CD4-positive, alpha-beta T cell treated with Interferon alpha-2 for 1 hour (primary cell): ENCODE measurements around the gene B4GALT7.
A peak's percentile ranks its signal among the peaks of the same experiment; 100 is the strongest.
"Not testable (repeated sequence)": the region's sequence is repeated elsewhere in the genome, so short reads cannot be mapped to it uniquely, and the experiment has no call there.

Experiments
- DNase-seq, 2 donors: peaks; one replicate each; pipeline ENCODE4 v3.0.0-alpha.2; 2020 to 2022

B4GALT7 gene, protein sequence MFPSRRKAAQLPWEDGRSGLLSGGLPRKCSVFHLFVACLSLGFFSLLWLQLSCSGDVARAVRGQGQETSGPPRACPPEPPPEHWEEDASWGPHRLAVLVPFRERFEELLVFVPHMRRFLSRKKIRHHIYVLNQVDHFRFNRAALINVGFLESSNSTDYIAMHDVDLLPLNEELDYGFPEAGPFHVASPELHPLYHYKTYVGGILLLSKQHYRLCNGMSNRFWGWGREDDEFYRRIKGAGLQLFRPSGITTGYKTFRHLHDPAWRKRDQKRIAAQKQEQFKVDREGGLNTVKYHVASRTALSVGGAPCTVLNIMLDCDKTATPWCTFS

DNA sequence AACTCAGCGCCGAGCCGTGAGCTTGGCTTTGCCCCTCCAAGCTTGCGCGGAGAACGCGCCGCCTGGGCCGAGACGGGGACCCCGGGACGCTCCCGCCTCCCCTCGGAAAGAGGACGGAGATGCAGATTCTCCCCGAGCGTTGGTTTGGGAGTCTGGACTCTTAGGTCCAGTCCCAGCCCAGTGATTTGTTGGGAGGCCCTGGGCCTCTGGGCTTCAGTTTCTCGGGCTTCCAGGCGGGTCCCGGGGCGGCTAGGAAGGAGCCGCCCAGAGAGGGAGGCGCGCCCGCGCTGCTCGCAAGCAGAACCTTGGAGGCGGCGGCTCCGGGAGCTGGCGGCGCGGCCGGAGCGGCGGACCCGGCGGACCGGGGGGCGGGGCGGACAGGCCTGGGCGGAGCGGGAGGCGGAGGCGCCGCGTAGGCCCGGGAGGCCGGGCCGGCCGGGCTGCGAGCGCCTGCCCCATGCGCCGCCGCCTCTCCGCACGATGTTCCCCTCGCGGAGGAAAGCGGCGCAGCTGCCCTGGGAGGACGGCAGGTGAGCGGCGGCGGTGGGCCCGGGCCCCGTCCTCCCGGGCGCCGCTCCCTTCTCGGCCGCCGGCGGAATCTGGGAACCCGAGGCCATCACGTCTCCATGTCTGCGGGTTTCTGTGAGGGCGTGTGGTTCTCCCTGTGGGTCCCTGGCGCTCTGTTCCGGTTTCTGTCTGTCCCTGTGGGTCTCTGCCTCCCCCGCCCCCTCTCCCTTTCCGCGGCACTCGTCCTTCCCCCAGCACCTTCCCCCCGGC, at the start of gene B4GALT7:
Gene B4GALT7, plus strand, starts transcription at position 402 of the 777 bp plus-strand sequence. Its CDS starts 79 bp downstream, at position 481.
- peak; percentile 78 to 84 for DNase-seq

GRCh38 chr5:177552839-177553455, 47.0 kb upstream of the B4GALT7 start:
- no peak for DNase-seq

GRCh38 chr5:177553671-177554429, 46.1 kb upstream of the B4GALT7 start:
- peak in 1 of 2 donors; percentile 36 for DNase-seq

DNA sequence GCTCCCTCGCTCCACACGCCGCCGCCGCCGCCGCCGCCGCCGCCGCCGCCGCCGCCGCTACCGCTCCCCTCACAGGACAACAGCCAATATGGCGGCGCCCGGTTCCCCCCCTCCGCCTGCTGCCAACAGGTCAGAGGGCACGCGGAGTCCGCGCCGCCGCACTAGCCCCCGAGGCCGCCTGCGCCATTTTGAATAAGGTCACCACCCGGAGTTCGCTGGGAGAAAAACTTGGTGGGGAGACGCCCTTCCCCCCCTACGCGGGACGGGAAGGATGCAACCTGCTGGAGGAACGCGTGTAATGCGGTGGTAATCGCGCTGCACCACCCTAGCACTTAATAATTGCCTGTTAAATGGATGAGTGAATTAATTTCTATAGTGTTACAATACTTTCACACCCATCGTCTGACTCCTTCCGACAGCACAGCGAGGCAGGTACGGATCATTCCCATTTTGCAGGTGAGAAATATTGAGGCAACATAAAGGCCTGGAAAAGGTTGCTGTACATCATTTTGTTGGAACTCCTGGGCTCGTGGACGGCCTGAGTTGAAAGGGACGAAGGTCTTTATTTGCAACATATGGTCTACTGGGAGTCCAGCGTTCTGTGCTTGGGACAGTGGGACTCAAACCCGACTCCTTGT, 45.3 kb upstream of the B4GALT7 start, which contains the start of gene FAM193B:
Gene FAM193B, minus strand, starts transcription at position 90 of the 638 bp plus-strand sequence. CDS start 105 bp downstream, outside the sequence.
- peak; percentile 94 to 96 for DNase-seq

DNA sequence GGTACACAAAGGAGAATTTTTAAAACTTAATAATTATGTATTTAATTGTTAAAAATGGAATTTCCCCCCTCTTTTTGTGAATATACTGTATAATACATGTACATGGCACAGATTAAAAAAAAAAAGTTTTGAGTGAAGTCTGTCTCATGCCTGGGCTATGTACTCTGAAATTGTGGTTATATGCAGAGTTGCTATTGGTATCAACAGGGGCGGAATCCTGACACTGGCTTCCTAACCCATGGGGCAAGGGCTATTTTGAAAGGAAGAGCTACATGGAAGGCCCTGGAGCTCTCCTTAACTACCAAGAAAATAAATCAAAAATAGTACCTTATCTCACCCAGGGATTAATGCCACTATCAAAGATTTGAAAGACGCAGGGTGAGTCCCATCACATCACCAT, 44.7 kb upstream of the B4GALT7 start:
- DNase-seq: no peak

DNA sequence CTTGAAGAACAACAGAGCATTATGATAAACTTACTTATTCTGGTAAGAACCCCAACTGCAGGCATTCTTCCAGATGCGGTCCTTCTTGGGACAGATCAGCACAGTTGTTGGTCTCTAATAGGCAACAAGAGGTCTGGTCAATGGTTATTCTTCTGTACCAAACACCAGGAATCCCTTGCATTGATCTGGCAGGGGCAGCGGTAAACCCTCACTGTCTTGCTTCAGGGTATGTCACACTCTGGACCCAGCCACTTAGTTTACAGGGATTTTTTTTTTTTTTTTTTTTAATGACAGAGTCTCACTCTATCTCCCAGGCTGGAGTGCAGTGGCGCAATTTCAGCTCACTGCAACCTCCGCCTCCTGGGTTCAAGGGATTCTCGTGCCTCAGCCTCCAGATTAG, 44.3 kb upstream of the B4GALT7 start:
- DNase-seq: no peak

DNA sequence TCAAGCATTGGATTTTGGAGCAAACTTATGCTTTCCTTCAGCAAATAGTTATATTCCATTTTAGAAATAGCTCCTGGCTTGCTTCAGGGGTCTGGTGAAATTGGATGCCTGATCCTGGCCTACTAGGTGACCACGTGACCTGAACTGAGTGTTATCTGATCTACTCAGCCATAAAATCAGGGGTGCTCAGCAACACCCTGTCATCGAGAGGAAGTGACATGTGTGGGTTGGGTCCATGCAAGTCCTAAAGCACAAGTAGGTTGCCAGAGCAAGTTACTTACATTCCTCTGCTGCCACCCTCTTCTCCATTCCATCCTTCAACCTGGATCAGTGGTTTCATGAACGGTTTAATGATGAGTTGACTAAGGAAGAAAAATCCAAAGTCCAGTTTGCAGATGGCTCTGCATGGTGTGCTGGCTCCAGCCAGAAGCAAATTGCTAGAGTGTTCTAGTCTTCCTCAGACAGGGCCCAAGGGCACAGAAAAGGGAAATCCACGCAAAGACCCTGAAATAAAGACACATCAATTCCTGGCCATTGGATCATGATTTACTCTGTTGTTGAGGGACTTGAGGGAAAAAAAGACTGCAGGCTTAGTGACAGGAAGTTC, 42.8 kb upstream of the B4GALT7 start:
- peak in 1 of 2 donors; percentile 50 for DNase-seq

GRCh38 chr5:177557796-177558195, 42.1 kb upstream of the B4GALT7 start:
- no peak for DNase-seq

DNA sequence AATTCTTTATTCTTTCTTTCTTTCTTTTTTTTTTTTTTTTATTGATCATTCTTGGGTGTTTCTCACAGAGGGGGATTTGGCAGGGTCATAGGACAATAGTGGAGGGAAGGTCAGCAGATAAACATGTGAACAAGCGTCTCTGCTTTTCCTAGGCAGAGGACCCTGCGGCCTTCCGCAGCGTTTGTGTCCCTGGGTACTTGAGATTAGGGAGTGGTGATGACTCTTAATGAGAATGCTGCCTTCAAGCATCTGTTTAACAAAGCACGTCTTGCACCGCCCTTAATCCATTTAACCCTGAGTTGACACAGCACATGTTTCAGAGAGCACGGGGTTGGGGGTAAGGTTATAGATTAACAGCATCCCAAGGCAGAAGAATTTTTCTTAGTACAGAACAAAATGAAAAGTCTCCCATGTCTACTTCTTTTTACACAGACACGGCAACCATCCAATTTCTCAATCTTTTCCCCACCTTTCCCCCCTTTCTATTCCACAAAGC, 40.4 kb upstream of the B4GALT7 start:
- DNase-seq: not testable (repeated sequence)

DNA sequence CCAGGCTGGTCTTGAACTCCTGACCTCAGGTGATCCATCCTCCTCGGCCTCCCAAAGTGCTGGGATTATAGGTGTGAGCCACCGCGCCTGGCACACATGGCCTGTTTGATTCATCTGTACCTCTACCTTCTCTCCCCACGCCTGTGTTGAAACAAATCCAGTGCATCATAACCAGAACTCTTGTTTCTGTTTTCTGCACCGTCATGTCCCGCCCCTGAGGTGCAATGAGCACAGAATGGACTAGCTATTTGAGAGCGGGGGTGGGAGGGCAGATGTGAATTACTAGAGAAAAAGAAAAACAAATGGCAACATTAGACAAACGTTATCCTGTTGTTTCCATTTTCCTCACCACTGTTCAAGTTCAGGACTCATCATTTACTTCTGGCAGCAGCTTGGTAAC, 34.9 kb upstream of the B4GALT7 start:
- no peak for DNase-seq

- DNase-seq: no peak
These were observed 31.6 kb upstream of the B4GALT7 start for GRCh38 chr5:177568326-177568725.

DNA sequence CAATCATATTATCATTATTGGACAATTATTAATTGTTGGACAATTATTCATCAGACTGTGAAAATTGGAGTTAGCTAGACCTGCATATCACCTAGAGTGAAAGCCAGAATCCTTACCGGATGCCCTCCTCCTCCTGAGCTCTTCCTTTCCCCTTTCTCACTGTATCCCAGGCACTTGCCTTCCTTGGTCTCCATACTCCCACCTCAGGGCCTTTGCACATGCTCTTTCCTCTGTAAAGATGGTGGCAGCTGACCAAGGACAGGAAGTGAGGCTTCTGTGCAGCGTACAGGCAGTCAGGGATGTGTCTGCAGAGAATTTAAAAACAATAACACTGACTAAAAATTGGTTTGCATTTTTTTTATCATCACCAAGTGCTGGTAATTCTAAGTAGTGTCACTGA, 30.0 kb upstream of the B4GALT7 start:
- no peak for DNase-seq

DNA sequence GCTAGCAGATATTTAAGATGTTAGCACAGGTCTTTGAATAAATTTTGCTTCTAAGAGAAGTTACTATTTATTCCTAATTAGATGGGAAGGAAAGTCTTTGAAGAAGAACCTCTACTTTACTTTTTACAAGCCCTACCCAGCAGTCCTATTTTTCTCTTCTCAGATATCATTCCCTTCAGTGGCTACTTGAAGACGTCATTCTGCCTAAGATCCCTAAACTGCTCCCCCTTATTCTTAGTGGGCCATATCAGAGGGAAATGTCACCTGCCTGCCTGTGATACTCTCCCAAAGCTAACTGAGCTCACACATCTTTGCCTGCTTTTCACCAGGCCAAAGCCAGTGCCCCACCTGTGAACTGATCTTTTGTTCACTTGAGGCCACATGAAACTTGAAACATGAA, 24.4 kb upstream of the B4GALT7 start:
- no peak for DNase-seq

- DNase-seq: no peak
These were observed 23.8 kb upstream of the B4GALT7 start for GRCh38 chr5:177576169-177576568.

DNA sequence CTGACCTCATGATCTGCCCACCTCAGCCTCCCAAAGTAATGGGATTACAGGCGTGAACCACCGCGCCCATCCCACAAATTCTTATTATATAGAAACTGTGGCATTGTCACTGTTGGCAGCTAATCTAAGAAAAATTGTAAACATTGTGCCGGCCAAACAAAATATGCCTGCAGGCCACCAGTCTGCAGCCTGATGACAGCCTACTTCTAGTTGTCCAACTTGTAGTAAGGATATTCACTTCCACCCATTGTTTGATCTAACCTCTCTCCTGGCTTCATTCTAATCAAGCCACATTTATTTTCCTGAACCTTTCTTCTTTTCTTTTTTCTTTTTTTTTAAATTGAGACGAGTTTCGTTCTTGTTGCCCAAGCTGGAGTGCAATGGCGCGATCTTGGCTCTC, 21.6 kb upstream of the B4GALT7 start:
- DNase-seq: no peak

DNA sequence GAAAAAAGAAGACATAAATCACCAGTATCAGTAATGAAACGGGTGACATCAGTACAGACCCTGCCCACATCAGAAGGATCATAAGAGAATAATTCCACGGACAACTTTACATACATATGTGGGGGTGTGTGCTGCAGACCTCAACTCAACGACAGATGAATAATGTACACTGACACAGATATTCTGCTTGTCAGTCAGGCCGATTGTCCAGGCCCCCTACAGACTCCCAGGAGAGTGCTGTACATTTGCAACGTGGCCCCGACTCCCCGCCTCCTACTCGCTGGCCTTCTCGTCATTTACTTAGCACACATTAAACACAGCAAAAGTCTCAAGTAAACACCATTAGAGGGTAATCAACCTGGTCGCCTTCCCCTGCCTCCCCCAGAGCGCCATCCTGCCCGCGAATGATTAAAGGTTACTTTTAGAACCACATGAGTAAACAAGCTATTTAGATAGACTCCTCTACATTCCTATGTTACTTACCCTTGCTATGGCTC, 11.5 kb upstream of the B4GALT7 start:
- DNase-seq: no peak

DNA sequence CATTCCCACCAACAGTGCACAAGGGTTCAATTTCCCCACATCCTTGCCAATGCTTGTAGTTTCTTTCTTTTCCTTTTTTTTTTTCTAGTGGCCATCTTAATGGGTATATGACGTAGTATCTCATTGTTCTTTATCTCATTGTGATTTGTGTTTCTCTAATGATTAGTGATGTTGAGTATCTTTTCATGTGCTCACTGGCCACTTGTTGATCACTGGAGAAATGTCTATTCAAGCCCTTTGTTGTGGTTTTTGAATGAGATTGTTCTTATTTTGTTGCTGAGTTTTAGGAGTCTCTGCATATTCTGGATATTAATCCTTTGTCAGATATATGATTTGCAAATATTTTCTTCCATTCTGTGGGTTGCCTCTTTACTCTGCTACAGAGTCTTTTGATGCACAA, 9.5 kb upstream of the B4GALT7 start:
- DNase-seq: no peak

GRCh38 chr5:177591690-177592009, 8.3 kb upstream of the B4GALT7 start:
- DNase-seq: no peak

DNA sequence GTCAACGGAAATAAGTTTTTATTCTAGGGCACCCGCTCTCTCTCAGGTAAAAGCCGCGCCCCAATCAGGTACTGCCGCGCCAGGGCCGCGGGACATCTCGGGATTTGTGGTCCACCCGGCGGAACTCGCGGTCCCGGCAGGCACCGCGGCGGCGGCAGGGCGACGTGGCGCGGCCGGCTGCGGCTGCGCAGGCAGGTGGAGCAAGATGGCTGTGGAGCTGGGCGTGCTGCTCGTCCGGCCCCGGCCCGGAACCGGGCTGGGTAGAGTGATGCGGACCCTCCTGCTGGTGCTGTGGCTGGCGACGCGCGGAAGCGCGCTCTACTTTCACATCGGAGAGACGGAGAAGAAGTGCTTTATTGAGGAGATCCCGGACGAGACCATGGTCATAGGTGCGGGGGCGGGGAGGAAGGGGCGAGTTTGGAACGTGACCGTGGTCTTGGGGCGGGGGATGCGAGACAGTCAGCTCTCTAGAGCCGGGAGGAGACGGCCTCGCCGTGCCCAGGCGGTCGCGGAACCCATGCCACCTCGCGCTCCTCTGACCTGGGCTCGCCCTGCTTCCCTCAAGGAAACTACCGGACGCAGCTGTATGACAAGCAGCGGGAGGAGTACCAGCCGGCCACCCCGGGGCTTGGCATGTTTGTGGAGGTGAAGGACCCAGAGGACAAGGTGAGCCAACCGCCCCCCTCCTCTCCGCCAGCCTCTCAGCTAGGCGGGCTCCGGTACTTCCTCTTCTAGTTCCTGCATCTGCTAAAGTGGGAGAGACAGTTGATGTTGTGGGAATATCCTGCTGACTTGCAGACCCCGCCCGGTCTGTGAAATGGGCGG, 7.7 kb upstream of the B4GALT7 start, which contains the start of gene TMED9:
Gene TMED9, plus strand, starts transcription at position 194 of the 825 bp plus-strand sequence. Its CDS starts 12 bp downstream, at position 206.
- DNase-seq: peak; percentile 87 to 92

- DNase-seq: no peak
These were observed 7.0 kb upstream of the B4GALT7 start for GRCh38 chr5:177592905-177593304.

- DNase-seq: no peak
These were observed 6.4 kb upstream of the B4GALT7 start for GRCh38 chr5:177593511-177593910.
